Gastrocnemius medialis (tissue), 4 donors: ENCODE data around the gene CPTP. TPM values are rescaled to one million over a fixed set of nuclear protein-coding genes. Genes with fewer than 3 reads are reported as not detected.

Source experiments
- ATAC-seq, 2 donors: fragments of 150-250 bp; one replicate each; pipeline ENCODE4 v1.9.1; 2016
- DNase-seq, 2 donors: peaks; one replicate each; pipeline ENCODE4 v3.0.0-alpha.2; 2019
- H3K27ac ChIP-seq, 4 donors: fragments of 200-600 bp; sonication (generic); 1 replicate in 1 of 4; 2 replicates in 3 of 4; pipeline ENCODE4 v1.5.1; 2016 to 2018; ENCODE audit warnings: mild to moderate bottlenecking in 2 of 4, moderate library complexity in 1 of 4
- H3K27me3 ChIP-seq, 3 donors: fragments of 200-600 bp; sonication (generic) in 2 of 3; 1 replicate in 1 of 3; 2 replicates in 2 of 3; pipeline versions ENCODE4 v1.5.1 to v1.6.0; 2016 to 2019; ENCODE audit warnings: mild to moderate bottlenecking in 1 of 3, moderate library complexity in 1 of 3
- H3K36me3 ChIP-seq, 2 donors: fragments of 200-600 bp; sonication (generic) in 1 of 2; one replicate each; pipeline ENCODE4 v1.5.1; 2017 to 2018
- H3K4me1 ChIP-seq, 2 donors: fragments of 200-600 bp; sonication (generic) in 1 of 2; one replicate each; pipeline ENCODE4 v1.5.1; 2016 to 2017; ENCODE audit warnings: mild to moderate bottlenecking in 2 of 2
- H3K4me3 ChIP-seq, 4 donors: fragments of 200-600 bp; sonication (generic) in 3 of 4; 1 replicate in 1 of 4; 2 replicates in 3 of 4; pipeline ENCODE4 v1.5.1; 2016 to 2019; ENCODE audit warnings: mild to moderate bottlenecking in 2 of 4
- H3K9me3 ChIP-seq, 3 donors: fragments of 200-600 bp; sonication (generic) in 2 of 3; 1 replicate in 1 of 3; 2 replicates in 2 of 3; pipeline ENCODE4 v1.5.1; 2016 to 2019
- POLR2A ChIP-seq, 2 donors: fragments of 450-650 bp; IDR thresholded peaks; one replicate each; pipeline ENCODE4 v1.6.1; 2017; ENCODE audit warnings: antibody characterized with exemption in 2 of 2, mild to moderate bottlenecking in 2 of 2, moderate library complexity in 2 of 2
- in situ Hi-C, 4 donors: fragments of 200-750 bp; cut with MboI; loops; one replicate each; pipeline versions ENCODE4 v1.15.0 to v1.8.0; 2017; ENCODE audit warnings: low sequenced_read_pairs in 4 of 4
- intact Hi-C: fragments of 100-400 bp; cut with DNase I; formaldehyde crosslinking; loops from one replicate; pipeline ENCODE4 v1.15.1; 2023; ENCODE audit warnings: low total_unique reads
- total RNA-seq, 4 donors: library from RNA; depleted of rRNA; stranded (reverse); fragments of >200 nt; gene quantifications; one replicate each; pipeline versions ENCODE4 v1.1.0 to v1.2.3, GENCODE V29; 2016
- TF ChIP-seq, protein P1 (sequence below), 5 experiments: fragments of 450-650 bp in 3 of 5; fragments of 200-600 bp in 2 of 5; sonication (generic) in 2 of 5; IDR thresholded peaks in 4 of 5; conservative IDR thresholded peaks in 1 of 5; 1 replicate in 4 of 5; 2 replicates in 1 of 5; pipeline ENCODE4 v1.5.1; 2016 to 2019; ENCODE audit warnings: antibody characterized with exemption in 5 of 5, mild to moderate bottlenecking in 3 of 5, moderate library complexity in 3 of 5

CPTP gene
- total RNA-seq, 4 donors from 2014 or later = 22.7 to 64.9 (median 34.0) TPM

DNA sequence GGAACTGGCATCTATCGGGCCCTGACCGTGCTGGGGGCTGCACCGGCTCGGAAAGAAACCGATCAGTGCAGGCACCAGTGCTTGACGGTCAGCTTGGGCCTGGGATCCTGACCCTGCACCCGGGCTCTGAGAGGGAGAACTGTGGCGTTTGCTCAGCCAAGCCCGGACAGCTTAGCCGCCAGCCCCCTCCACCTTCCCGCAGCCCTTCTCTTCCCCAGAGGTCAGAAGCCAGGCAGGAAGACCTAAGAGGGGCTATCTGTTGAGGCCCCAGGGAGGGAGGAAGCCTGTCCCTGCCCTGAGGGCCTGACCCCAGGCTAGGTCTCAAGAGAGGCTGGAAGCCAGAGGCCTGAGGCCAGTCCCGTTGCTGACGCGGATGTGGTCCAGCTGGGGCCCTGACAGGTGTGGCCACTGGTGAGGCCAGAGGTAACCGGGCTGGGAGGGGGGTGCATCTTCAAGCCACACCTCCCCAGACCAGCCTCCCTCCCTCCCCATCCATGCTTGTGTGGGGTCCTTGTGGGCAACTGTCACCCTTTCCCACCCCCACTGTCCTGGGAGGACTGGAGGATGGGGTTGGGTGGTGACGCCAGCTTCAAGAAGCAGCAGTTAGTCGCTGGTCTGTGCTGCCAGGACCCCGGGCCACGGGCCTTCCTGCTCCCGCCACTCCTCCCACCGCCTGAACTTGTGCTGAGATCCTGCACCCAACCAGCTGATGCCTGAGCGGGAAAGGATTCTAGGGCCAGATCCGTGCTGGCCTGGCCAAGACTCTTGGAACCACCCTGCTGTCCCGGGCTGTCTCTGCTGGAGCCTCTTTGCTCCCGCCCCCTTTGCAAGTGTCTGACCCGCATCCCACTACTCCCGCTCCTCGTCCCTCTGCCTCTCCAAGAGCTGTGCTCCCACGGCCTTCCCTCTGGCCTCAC lies 27.2 kb downstream of the CPTP start:
- Histone ChIP-seq H3K4me1 (peaks cover 27 to 44% of the 10 kb centered on the region in 2 donors), H3K27me3 (peaks cover 0 to 16% (median 7%) of the 10 kb centered on the region in 3 donors), H3K4me3 (no peak overlapping the region), H3K9me3 (no peaks in the 10 kb centered on the region), H3K27ac (peak overlapping the region; percentile 59 to 67 (median 64)), H3K36me3 (no peaks in the 10 kb centered on the region)
- ATAC-seq = no peak
- intact Hi-C loops (no loop called here), in situ Hi-C loops (no loop called here)
- no peak for TF ChIP-seq POLR2A (IDR thresholded peaks at IDR 0.05)
- TF ChIP-seq, protein P1, sequence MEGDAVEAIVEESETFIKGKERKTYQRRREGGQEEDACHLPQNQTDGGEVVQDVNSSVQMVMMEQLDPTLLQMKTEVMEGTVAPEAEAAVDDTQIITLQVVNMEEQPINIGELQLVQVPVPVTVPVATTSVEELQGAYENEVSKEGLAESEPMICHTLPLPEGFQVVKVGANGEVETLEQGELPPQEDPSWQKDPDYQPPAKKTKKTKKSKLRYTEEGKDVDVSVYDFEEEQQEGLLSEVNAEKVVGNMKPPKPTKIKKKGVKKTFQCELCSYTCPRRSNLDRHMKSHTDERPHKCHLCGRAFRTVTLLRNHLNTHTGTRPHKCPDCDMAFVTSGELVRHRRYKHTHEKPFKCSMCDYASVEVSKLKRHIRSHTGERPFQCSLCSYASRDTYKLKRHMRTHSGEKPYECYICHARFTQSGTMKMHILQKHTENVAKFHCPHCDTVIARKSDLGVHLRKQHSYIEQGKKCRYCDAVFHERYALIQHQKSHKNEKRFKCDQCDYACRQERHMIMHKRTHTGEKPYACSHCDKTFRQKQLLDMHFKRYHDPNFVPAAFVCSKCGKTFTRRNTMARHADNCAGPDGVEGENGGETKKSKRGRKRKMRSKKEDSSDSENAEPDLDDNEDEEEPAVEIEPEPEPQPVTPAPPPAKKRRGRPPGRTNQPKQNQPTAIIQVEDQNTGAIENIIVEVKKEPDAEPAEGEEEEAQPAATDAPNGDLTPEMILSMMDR (IDR thresholded peaks at IDR 0.05 in 4 of 5, conservative IDR thresholded peaks at IDR 0.05 in 1 of 5) = no peak
- DNase-seq = peak in 1 of 2 donors; percentile 58

DNA sequence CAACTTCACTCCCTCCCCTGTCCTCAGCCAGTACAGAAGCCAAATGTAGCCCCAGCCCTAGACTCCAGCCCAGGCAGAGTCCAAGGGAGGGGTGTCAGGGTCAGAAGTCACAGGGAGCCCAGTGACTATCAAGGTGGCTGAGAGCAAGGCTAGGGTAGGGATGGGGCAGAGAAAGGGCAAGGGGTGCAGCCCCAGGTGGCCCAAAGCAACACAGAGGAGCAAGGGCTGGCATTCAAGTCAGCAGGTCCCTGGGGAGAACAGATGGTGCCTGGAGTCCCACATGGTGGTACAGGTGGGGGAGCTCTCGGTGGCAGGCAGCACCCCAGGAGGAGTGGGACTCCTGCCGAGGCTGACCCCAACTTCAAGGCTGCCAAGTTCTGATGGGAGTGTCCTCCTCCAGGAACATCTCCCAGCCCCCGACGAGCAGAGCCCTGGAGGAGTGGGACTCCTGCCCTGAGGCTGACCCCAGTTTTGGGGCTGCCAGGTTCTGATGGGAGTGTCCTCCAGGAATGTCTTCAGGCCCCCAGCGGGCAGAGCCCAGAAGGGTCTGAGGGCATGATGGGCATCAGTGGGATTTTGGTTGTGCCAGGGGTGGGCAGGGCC lies 28.3 kb downstream of the CPTP start:
- DNase-seq (no peak), ATAC-seq (no peak)
- peaks cover 16 to 35% of the 10 kb centered on the region in 2 donors for H3K4me1 ChIP-seq
- in situ Hi-C loops (no loop called here), intact Hi-C loops (no loop called here)
- peak overlapping the region; percentile 11 to 67 (median 46) for H3K27ac ChIP-seq
- H3K9me3 ChIP-seq = no peaks in the 10 kb centered on the region
- TF ChIP-seq, protein P1 (IDR thresholded peaks at IDR 0.05 in 4 of 5, conservative IDR thresholded peaks at IDR 0.05 in 1 of 5) = no peak
- TF ChIP-seq POLR2A (IDR thresholded peaks at IDR 0.05) = no peak
- H3K36me3 ChIP-seq = no peaks in the 10 kb centered on the region
- no peak overlapping the region for H3K4me3 ChIP-seq
- H3K27me3 ChIP-seq = peaks cover 0 to 19% (median 18%) of the 10 kb centered on the region in 3 donors

DNA sequence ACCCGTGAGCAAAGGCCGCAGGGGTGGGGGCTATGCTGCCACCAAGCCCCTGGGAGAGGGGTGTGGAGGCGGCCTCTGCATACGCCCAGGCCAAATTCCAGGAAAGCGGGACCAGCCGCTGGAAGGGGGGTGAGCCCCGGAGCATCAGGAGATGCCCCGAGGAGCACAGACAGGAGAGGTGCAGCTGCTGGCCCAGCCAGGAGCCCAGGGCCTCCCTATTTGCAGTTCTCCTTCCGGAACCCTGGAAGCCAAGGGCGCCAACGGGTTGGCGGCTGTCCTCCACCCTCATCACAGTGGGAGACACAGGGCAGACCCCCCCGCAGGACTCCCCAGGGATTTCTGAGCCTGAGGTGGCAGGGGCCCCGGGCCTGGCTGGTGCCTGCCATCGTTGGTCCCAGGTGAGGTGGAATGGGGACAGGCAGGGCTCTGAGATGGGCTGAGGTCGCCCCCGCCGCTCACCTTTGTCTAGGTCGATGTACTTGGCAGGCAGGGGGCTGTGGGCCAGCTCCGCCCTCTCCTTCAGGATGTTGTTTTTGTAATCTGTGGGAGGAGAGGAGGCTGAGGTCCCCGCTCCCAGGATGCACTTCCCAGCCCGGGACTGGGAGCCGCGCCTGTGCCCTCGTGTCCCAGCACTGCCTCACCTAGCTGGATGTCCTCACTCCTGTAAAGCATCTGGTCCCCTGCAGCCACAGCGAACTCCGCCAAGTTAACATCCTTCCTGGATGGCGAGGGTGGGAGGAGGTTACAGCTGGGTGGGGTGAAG lies 29.0 kb downstream of the CPTP start:
- in situ Hi-C loops = no loop called here

More for the DNA sequence above, 29.0 kb downstream of the CPTP start:
- Histone ChIP-seq H3K4me3 (no peak overlapping the region), H3K27me3 (peaks cover 0 to 25% (median 25%) of the 10 kb centered on the region in 3 donors), H3K9me3 (no peaks in the 10 kb centered on the region), H3K36me3 (no peaks in the 10 kb centered on the region), H3K27ac (peak overlapping the region; percentile 11 to 67 (median 46)), H3K4me1 (peaks cover 13 to 32% of the 10 kb centered on the region in 2 donors)
- DNase-seq (peak in 1 of 2 donors; percentile 17), ATAC-seq (no peak)
- intact Hi-C loops = loop anchor here (1.0 kb wide), 1 partner anchor 19 kb away; no protein-coding TSS in a partner anchor
- TF ChIP-seq, protein P1 (IDR thresholded peaks at IDR 0.05 in 4 of 5, conservative IDR thresholded peaks at IDR 0.05 in 1 of 5) = no peak
- no peak for TF ChIP-seq POLR2A (IDR thresholded peaks at IDR 0.05)
